Fibroblast of skin of right quadriceps (primary cell): ENCODE measurements around the gene ADARB2.
"Not testable (repeated sequence)": the region's sequence is repeated elsewhere in the genome, so short reads cannot be mapped to it uniquely, and the experiment has no call there.

Experiments used
- DNase-seq: peaks from one replicate; pipeline ENCODE4 v3.0.0-alpha.2; 2013

The ADARB2 gene

DNA sequence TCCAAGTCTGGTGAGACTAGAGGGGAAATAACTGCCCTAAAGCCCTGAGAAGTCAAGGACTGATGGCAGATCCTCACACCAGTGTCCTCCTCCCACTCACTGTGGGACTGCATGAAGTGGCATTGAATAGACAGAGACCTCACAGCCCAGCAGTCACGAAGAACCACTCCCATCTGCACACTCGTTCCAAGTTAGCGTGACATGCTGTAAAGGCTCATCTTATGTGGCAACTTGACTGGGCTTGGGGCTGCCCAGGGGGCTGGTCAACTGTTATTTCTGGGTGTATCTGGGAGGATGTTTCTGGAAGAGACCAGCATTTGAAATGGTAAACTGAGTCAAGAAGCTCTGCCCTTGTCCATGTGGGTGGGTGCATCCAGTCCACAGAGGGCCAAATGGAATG, 104.7 kb downstream of the ADARB2 start:
- no peak for DNase-seq

DNA sequence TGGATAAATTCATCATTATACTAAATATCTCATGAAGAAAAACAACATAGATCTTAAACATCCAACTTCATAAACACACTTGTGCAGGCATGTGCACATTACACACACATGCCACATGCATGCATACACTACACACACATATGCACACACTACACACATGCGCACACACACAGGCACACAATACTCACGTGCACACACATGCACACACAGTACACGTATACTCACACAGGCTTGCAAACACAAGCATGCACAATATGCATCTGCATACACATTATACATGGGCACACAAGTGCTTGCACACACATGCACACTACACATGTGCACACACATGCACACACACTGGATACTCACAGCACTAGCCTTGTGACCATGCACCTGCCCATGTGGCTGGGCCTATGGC, 105.2 kb downstream of the ADARB2 start:
- DNase-seq = no peak

DNA sequence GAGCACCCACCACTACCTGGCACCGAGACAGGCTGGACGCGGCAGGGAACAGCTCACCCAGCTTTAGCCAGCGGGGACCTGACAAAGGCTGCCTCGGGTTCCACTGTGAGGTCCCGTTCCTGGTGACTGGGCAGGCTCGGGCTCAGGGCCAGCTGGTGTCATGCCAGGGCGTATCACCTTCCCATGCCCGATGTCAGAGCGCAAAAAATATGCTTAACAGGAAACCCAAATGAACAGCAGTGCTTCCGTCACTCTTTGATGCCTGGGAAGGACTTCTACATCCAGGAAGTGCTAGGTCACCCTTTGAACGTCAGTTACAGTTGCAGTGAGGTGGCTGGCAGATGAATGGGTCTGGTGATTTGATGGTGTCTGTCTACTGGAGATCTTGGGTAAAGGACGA, 106.0 kb downstream of the ADARB2 start:
- DNase-seq = no peak

DNA sequence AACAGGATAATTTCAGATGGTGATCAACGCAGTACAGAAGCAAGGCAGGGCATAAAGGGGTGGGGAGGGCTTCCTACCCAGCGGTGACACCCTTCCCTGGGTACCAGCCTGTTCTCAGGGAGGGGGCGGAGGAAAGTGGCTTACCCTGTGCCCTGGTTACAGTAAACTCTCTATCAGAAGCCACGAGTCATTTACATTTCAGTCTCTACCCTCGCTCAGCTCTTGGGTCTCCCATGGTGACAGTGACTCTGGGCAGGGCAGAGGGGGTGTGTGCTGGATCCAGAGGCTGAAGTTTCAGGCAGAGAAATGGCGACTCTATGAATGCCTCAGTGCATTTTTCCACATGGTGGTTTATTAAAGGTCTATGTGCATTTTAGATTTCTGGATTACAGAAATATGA, 107.0 kb downstream of the ADARB2 start:
- no peak for DNase-seq

DNA sequence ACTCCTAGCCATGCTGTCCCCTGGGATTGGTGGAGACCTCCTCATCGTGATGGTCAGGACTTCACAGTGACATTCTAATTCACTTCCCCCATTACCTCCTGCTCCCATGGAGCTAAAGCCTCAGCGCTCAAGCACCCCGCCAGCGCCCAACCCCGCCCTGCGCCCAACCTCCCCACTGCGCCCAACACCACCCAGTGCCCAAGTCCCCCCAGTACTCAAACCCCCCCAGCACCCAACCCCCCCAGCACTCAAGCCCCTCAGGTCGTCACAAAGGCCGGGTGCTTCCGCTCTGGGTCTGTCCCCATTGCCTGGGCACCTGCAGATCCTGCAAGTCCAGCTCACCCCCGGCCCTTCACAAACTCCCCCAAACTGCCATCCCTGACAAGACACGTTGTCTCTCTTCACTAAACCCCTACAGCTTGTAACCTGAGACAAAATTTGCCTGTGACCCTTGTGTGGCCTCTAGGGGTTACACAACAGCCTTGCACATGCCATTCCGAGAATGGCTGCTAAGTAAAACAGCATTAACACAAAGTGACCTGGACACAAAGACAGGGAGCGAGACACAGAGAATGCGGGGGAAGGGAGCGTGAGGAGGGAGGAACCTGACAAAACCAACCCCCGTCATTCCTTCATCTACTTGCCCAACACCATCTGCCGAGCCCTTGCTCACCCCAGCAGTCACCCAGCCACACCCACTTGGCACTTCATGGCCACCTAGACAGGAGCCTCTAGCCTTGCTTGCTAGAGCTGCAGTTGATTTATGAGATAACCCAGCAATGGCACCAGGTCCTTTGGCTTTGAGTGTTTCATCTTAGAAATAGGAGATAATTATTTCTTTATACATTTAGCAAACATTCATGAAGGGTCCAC, 107.8 kb downstream of the ADARB2 start:
- no peak for DNase-seq

DNA sequence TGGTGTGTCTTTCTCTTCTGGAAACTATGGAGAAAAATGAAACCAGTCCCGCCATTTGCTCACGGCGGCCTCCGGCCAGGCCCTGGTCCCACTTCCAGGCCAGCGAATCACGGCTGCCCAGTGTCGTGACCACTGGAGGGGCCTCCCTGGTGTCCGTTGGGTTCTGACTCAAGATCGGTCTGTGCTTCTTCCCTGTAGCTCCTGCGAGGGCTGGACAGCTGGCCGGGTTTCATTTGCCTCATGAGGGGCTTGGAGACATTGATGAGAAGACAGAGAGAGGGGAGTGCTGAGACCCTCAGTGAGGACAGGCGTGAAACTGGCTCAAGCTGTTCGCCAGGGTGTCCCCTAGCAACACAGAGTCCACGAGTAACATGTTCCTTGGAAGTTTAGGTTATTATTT, 108.6 kb downstream of the ADARB2 start:
- DNase-seq = no peak

DNA sequence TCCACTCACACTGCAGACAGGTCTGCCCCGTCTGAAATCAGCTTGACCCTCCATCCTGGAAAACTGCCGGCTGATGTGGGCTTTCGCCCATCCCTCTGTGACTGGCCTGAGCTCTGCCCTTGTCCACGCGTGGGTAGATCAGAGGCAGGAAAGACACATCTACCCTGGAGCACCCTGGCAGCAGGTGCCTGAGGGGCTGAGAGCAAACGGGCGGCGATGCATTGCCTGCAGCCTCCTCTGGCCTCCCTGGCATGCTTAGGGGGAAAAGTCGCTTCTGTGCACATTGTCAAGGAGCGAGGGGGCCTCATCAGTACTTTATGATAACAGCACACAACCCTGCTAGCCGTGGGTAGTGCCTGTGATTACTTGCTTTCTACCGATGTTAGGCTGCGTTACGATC, 109.4 kb downstream of the ADARB2 start:
- no peak for DNase-seq

DNA sequence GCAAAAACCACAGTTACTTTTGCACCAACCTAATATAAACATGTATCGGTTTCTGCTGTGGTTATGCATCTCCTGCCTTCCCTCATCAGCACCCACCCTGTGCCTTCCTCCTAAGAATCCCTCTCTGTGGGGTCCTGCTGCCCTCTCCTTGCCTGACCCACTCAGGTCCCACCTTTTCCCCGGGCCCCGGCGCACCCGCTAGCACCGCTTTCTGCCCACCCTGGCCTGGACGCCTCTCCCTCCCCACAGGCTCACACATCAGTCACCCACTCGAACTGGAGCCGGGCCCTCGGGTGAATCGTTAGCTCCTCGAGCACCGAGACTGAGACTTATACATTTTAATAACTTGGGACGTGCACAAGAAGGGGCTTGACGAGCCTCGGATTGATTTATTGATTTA, 110.5 kb downstream of the ADARB2 start:
- no peak for DNase-seq

DNA sequence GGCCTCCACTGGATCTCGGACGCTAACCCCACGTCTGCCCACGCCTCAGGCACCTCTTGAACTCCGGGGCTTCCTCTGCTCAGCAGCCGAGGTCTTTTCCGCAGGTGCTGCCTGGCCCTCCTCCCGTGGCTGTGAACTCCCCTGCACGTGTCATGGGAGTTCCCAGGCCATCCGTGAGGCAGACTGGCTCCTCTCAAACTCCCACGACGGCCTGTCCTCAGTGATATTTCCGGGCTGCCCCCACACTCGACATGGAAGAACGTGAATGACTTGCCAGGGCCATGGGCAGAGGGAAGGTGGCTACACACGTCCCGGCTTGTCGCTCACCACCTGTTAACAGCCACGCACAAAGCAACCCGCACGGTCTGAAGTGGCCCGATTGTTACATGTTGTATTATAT, 110.9 kb downstream of the ADARB2 start:
- no peak for DNase-seq

DNA sequence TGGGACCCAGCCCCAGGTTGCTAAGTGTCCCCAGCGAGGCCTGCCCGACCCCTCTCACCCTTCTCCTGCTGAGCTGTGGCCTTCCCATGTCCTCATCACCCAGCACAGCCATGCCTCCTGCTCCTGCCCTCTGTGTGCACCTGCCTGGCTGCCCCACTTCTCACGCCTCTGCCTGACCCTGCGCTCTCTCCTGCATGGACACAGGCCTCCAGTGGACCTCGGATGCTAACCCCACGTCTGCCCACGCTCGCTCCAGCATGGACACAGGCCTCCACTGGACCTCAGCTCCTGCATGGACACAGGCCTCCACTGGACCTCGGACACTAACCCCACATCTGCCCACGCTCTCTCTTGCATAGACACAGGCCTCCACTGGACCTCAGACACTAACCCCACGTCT, 111.6 kb downstream of the ADARB2 start:
- no peak for DNase-seq

DNA sequence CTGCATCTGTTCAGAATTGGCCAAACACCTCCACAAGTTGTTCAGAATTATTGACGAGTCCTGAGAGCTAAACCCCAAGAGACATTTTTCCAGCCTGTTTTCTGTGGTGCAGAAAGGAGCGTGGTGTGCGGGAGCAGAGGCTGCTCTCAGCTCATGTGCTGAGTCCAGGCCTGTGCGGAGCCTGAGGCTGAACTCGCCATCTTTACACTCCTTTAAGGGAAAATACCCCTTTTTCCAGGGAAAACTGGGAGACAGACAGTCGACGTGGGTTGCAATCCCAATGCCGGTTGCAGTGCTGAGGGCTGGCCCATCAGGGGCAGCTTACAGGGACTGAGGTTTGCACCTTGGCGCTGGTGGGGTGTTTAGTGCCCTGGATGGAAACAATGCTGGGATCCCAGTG, 112.2 kb downstream of the ADARB2 start:
- no peak for DNase-seq

DNA sequence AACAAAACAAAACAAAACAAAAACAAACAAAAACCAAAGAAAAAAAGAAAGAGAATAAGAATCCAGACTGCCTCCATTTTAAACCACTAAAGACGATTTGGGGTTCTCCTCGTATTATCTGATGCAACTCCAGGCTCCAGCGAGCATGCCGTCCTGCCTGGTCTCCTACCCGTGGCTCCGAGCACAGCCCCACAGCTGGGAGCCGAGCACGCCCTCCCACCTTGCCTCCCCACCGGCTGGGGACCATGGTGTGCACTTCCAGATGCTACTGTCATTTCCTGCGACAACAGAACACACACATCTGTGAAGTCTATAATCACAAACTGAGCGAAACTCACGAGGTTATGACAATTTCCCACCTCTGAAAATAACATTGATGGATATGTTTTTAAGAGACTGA, 113.1 kb downstream of the ADARB2 start:
- no peak for DNase-seq

DNA sequence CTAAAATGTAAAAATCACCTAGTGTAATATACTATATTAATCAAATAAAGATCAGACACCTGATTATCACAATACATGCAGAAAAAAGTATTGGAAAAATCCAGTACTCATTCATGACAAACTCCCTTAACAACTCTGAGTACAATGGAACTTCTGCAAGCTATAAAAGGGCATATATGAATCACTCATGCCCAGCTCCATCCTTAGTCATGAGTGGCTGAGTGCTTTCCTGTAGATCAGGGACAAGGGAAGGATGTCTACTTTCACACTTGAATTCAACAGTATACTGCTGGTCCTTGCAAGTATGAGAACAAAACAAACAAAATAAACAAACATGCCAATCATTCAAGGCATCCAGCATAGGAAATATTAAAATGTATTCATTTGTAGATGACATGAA, 116.5 kb downstream of the ADARB2 start:
- DNase-seq = no peak

DNA sequence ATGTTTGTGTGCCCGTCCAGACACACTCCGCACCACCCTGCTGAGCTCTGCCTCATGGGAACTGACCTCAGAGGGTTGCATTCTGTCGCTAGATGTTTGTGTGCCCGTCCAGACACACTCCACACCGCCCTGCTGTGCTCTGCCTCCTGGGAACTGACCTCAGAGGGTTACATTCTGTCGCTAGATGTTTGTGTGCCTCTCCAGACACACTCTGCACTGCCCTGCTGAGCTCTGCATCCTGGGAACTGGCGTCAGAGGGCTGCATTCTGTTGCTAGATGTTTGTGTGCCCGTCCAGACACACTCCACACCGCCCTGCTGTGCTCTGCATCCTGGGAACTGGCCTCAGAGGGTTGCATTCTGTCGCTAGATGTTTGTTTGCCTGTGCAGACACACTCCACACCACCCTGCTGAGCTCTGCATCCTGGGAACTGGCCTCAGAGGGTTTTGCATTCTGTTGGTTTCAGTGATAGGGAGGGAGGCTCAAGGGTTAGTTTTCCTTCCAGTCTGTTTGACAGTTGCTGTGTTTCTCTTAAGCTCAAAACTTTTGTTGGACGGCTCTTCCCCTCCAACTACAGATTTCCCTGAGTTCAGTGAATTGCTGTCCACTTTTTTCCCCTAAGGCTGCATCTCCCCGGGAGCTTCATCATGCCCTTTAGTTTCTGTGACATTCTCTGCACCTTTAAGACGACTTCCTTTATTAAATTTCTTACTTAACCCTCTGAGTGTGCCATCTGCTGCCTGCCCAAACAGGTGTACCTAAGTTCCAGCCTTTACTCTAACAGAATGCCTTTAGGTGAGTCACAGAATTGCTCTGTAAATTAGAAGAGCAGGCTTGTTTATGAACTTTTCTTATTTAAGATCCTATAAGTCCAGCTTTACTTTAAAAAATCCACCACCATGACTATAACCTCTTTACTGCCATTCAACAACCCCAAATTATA, 119.7 kb downstream of the ADARB2 start:
- DNase-seq = not testable (repeated sequence)

DNA sequence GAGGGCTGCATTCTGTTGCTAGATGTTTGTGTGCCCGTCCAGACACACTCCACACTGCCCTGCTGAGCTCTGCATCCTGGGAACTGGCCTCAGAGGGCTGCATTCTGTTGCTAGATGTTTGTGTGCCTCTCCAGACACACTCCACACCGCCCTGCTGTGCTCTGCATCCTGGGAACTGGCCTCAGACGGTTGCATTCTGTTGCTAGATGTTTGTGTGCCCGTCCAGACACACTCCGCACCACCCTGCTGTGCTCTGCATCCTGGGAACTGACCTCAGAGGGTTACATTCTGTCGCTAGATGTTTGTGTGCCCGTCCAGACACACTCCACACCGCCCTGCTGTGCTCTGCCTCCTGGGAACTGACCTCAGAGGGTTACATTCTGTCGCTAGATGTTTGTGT, 120.6 kb downstream of the ADARB2 start:
- not testable (repeated sequence) for DNase-seq

DNA sequence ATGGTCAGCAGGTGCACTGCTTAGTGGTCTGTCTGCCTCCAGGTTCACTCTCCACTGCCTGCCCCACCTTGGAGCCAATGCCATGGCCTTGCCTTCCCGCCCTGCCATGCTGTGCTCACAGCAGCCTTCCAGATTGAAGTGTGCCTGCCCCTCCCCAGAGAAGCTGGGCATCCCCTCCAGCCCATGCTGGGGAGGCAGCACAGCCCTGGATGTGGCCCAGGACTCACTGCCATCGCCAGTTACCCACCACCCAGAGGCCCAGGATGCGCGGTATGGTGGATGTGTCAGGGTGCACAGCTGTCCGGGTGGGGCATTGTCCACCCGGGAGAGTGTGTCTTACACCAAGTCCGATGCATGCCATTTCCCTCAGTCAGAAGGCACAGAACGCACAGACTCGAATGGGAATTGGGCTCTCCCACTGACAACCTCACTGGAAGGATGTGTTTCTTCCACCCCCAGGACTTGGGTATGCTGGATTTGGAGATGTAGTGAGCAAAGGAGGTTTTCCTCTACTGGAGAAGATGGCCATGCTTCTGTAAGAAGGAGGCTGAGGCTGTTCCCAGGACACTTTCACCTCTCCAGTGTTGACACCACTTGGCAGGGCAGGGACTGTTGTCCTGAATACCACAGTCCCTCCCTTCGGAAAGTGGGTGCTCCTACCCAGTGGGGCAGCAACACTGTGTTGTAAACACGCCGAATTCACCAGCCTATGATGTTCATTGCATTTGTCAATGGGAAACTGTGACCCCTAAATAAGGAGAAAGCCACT, 122.0 kb downstream of the ADARB2 start:
- DNase-seq = no peak

DNA sequence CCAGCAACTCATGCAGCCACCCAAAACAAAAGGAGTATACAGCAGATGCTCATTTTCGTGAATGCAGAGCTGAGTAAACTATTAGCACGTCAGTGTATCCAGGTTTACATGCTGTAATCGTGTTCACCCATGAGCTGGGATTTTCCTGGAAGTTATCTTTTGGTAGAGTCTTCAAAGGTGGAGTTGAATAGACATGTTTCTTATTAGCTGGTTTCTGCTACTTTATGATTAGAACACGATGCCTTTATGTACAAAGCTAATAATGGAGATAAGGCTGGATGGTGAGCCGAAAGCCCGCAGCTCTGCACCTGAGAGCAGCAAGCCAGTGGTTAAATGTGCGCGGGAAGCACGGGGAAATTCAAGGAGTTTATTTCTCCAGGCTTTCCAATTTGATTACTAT, 123.8 kb downstream of the ADARB2 start:
- no peak for DNase-seq

DNA sequence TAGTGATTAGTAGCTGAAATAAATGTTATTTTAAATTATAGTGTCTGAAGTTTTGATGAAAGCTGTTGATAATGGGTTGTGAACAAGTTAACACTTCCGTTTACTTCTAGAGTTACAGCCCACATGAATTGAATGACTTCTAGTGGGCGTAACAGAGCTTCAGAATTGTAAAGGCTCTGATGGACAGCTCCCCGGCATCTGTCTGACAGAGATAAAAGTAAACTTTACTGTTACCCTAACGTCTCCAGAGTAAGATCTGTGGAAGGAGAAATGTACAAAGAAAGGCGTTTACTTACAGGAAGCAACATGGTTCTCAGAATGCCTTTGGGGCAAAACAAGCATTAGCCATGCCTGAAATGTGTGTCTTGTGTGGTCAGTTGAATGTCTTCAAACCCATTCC, 124.4 kb downstream of the ADARB2 start:
- no peak for DNase-seq

DNA sequence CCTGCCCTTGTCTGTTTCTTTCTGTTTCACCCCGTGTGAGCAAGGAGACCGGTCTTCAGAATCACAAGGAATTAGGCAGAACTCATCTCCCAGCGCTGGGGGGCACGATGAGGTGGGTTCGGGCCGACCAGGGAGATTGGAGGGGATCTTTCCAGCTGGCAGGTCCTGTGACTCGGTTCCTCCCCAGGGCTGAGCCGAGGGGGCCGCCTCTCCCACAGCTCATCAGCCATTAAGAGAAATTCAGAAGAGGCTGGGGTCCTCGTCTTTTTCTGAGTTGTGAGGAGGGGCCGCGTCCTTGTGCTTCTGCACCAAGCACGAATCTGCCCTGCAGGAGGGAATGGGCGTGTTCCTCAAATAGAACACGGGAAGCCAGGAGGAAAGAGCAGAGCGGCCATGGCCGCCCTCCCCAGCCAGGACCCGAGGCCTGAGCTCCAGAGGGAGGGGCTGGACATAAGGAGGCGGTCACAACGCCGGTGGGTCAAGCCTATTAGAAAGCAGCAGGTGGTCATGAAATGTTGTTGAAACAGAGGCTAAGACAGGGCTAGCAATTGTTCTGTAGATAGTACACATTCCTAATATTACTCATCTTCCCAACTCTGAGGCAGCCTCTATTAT, 125.3 kb downstream of the ADARB2 start:
- DNase-seq = no peak

DNA sequence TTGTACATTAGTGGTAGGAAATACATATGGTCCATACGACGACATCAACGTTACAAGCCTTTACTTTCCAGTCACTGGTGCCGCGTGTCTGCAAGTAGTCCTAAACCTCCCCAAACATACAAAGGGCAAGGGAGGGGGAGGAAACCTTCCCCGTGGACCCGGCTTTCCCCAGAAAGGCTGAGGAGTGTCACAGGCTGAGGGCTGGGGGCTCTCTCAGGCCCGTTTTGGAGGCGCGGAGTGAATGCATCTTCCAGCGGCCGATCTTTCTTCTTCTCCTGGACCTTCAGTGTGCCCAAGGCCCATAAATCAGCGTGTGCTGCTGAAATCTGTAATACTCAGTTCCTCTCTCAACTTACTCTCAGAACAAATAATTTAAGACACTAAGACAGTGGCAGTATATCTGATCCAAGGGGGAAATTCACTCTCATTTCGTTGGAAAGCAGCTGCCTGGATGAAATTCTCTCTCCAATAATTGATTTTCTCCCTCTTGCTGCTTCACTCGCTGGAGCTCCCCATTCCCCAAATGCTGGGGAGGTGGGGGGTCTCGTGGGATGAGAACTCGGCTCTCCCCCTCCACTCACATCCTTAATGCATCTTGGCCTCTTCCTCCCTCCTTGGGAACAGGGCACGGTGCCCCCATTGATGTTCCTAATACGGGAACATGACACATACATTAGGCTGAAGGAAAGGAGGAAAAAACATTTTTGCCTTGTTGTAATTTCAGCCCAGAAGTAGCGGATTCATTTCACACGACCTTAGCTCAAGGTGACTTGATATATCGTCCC, 126.1 kb downstream of the ADARB2 start:
- no peak for DNase-seq

DNA sequence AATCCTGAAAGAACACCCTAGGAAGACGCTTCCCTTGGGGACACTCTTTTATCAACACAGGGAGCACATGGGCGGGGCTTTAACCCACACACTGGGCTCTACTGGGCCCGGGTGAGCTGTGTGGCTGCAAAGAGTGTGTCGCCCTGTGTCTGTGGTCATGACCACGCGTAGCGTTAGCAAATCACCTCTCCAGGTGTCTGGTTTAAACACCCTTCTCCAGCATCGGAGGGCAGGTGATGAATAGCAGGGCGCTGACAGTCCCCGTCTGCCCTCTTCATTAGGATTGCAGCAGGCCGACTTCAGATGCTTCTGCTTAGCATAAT, 127.7 kb downstream of the ADARB2 start:
- no peak for DNase-seq
